GM12801 (cell line): Measurements from ENCODE around the gene CNTNAP2.

Source experiments
- TF ChIP-seq, protein P1 (sequence below): IDR thresholded peaks from one replicate; pipeline ENCODE4 v1.5.1; 2011; ENCODE audit warnings: control low read depth; ENCODE audit not compliant: insufficient read length; ENCODE audit errors: extremely low read depth

The CNTNAP2 gene

DNA sequence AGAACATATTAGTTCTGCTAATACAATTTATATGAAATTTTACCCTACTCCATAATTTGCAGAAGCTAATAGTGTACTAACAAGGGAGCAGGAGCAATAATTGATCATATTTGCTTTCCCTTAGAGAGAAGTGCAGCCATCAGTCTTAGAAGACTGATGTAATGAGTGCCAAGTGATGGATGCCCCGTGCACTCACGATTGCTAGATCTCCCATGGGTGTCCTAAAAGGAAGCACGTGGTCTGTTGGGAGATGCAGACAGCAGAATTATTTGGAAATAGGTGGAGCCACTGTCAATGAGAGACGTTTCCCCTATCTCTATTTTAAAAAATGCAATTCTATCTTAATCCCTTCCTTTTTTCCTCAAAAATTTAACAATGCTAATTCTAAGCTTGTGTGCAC lies 1701.7 kb downstream of the CNTNAP2 start:
- TF ChIP-seq, protein P1, sequence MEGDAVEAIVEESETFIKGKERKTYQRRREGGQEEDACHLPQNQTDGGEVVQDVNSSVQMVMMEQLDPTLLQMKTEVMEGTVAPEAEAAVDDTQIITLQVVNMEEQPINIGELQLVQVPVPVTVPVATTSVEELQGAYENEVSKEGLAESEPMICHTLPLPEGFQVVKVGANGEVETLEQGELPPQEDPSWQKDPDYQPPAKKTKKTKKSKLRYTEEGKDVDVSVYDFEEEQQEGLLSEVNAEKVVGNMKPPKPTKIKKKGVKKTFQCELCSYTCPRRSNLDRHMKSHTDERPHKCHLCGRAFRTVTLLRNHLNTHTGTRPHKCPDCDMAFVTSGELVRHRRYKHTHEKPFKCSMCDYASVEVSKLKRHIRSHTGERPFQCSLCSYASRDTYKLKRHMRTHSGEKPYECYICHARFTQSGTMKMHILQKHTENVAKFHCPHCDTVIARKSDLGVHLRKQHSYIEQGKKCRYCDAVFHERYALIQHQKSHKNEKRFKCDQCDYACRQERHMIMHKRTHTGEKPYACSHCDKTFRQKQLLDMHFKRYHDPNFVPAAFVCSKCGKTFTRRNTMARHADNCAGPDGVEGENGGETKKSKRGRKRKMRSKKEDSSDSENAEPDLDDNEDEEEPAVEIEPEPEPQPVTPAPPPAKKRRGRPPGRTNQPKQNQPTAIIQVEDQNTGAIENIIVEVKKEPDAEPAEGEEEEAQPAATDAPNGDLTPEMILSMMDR, result no peak

DNA sequence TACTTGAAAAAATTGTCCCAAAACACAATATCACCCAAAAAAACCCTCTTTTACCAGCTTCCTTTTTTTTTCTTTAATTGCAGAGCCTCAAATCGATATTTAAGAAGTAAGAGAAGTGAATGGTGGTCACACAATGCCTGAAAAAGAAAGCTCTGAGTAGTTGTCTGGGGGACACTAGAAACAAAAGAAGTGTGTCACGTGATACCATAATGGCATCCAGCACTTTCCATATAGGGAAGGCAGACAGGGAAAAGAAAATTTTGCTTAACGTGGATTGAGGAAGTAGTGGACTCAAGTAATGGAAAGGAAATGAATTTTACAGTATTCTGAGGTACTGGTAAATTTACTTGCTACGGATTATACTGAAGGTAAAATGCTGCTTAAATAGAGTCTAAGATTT lies 1708.1 kb downstream of the CNTNAP2 start:
- TF ChIP-seq, protein P1, result no peak

DNA sequence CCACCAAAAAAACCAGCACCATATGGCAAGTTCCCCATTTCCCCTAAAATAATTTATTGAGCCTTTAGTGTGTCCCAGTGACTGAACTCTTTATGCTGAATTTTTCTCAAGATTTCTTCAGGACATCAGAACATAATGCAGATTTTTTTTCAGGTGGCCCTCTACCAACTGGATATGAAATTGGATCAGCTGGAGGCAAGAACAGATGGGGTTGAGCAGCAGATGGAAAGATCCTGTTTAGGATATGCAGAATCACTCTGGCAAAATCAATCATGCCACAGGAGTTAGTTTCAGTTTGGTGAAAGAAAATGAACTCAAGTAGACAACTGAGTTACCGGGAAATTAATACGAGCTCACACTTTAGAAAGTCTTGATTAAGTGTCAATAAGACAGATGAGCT lies 1712.4 kb downstream of the CNTNAP2 start:
- TF ChIP-seq, protein P1, result no peak

DNA sequence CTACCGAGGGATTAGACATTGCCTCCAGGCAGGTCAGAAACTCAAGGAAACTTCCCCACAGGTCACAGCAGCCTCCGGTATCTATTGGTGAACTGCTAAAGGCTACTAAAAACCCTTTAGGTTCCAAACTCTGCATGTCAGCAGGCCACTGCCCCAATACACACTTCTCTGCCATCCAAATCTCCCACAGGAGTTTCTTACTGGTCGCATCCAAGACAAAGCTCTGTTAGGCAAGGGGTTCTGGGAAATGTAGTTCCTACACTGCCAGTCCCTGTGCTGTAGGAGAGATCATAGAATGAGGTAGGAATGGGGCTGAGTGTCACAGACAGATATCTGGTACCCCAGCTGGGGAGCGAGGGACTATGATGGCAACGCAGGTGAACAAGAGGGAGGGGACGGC lies 1717.0 kb downstream of the CNTNAP2 start:
- TF ChIP-seq, protein P1, result no peak

DNA sequence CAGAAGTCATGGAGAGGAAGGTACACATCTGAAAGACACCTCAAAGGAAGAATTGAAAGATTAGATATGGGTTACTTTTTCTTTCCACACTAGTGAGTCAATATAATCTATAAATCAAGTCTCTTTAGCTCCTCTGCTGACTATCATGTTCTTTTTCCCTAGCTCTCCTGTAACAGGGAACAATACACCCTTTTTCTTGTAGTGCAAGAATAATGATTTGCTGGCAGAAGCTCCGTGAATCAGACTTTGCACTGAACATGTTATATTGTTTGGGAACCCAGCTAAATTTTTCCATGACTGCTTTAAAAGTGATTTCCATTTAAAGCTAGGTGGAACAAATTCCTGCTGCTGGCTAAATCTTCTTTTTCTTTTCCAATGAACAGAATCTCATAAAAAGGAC lies 1717.4 kb downstream of the CNTNAP2 start:
- TF ChIP-seq, protein P1, result no peak

DNA sequence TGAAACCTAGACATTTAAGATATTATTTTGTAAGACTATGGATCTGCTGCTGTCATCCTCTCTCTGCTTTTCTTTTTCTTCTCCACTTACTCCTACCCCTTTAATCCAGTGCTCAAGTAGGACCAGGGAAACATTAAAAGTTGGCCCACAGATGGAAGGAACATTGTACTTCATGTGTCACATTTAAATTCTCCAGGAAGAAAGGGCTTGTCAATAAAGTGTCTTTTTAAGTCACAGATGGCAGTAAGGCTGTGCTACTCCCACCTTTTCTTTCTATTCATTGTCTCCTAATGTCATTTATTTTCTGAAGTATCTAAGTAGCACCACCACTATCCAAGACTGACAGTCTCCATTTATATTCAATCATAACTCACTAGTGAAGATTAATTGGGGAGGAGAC lies 1736.2 kb downstream of the CNTNAP2 start:
- TF ChIP-seq, protein P1, result no peak

DNA sequence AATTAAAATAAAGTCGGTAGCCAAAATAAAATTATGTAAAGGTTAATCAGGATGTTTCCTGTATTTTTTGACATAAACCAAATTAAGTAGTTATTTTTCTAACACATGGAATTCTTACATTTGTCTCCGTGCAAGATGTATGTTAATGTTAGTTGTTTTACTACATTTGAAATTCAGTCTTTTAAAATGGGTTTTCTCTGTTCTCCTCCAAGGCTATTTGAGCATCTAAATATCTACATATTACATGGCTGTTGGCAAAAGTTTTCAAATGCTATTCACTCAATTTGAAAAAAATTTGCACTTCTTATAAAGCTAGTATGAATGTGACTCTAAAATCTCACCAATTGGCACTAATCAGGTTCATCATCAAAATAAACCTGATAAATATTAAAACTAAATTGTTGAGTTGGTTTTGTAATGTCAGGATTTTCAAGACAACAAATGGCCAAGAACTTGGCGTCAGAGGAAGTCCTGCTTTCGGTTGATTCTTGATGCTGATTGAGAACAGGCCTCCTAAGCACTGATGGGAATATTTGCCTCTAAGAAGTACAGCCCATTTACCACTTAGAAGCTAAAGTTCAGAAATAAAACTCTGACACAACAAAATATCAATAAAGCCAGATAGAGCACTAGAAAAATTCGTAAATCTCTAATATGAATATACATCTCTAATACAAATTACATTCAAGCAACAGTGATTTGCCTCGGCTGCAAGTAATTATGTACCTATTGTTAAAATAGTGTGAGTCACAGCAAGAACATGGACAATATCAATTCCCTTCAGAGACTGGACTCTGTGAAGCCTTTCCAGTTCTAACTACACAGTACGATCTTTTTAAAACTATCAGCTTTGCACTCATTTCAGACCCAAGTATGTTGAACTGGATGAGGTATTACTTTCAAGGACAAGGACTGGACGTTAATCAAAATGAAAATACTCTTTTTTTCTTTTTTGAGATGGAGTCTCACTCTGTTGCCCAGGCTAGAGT lies 1740.8 kb downstream of the CNTNAP2 start:
- TF ChIP-seq, protein P1, result no peak
